Measurements from ENCODE around the gene MAL.

The MAL gene

GRCh38 chr2:95046371-95047112 lies 21.0 kb downstream of the MAL start:
- Mint-ChIP-seq H3K4me1 (ENCODE audit: low read depth in 2 of 2) (no peaks in the 10 kb centered on the region), H3K27me3 (peaks cover 35 to 47% of the 10 kb centered on the region in 2 donors), H3K4me3 (no peak overlapping the region), H3K36me3 (ENCODE audit: insufficient read depth) (no peaks in the 10 kb centered on the region), H3K9me3 (no peaks in the 10 kb centered on the region), H3K27ac (no peak overlapping the region)
- DNase-seq (no peak), ATAC-seq (replicated peaks) (no peak)

DNA sequence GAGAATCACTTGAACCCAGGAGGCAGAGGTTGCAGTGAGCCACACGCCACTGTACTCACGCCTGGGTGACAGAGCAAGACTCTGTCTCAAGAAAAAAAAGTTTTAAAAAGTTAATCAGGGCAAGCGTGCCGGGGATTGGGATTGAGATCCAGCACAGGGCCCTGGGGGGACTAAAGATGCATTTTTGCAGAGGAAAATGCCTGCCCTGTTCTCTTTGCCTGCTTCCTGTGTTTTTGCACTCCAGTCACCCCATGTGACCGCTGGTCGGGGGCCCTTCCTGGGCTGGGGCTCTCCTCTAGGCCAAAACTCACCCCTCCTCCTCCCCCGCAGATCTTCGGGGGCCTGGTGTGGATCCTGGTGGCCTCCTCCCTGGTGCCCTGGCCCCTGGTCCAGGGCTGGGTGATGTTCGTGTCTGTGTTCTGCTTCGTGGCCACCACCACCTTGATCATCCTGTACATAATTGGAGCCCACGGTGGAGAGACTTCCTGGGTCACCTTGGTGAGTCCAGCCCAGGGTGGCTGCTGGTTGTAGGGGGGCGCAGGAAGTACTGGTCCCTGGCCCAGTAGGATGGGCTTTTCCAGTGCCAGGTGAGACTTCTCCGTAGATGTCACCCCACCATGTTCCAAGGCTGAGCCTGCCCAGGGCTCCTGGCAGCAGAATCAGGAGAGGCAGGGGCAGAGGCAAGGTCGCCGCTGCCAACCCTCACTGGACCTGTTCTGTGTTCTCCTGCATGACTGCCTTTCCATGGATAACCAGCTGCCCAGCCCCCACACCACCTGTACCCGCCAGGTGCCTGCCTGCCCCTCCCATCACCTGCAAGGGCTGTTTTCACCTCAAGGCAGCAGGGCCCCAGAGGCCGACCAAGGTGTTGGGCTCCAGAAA lies 22.4 kb downstream of the MAL start:
- Mint-ChIP-seq H3K9me3 (no peaks in the 10 kb centered on the region), H3K4me1 (ENCODE audit: low read depth in 2 of 2) (no peaks in the 10 kb centered on the region), H3K4me3 (no peak overlapping the region), H3K27ac (no peak overlapping the region), H3K36me3 (ENCODE audit: insufficient read depth) (no peaks in the 10 kb centered on the region), H3K27me3 (peaks cover 32 to 48% of the 10 kb centered on the region in 2 donors)
- DNase-seq: no peak
- no peak for ATAC-seq (replicated peaks)

DNA sequence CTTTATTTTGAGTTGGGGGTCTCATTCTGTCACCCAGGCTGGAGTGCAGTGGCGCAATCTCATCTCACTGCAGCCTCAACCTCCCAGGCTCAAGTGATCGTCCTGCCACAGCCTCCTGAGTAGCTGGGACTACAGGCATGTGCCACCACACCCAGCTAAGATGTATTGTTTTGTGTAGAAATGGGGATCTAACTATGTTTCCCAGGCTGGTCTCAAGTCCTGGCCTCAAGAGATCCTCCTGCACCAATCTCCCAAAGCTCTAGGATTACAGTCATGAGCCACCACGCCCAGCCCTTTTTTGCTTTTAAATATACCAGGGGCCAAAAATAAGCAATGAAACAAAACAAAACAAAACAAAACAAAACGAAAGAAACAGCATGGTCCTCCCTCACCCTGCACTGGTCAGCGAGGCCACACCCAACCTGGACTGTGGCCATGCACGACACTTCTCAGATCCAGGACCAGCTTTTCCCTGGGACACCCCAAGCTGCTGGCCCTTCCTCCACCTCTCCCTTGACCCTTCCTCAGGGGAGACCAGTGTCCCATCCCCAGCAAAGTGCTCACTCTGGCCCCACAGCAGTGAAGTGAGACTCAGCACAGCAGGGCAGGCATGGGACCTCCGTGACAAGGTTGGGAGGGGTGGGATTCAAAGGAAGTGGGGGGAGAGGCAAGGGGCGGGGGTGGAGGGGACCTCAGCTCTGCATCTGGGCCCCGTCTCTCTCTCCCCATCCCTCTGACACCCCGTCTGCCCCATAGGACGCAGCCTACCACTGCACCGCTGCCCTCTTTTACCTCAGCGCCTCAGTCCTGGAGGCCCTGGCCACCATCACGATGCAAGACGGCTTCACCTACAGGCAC lies 23.5 kb downstream of the MAL start:
- Mint-ChIP-seq H3K4me1 (ENCODE audit: low read depth in 2 of 2) (no peaks in the 10 kb centered on the region), H3K9me3 (no peaks in the 10 kb centered on the region), H3K27ac (no peak overlapping the region), H3K36me3 (ENCODE audit: insufficient read depth) (no peaks in the 10 kb centered on the region), H3K27me3 (peaks cover 22 to 46% of the 10 kb centered on the region in 2 donors), H3K4me3 (no peak overlapping the region)
- no peak for DNase-seq
- no peak for ATAC-seq (replicated peaks)

GRCh38 chr2:95049683-95049955 lies 24.1 kb downstream of the MAL start:
- ATAC-seq (replicated peaks) (no peak), DNase-seq (no peak)
- H3K36me3 Mint-ChIP-seq (ENCODE audit: insufficient read depth): no peaks in the 10 kb centered on the region
- no peaks in the 10 kb centered on the region for H3K4me1 Mint-ChIP-seq (ENCODE audit: low read depth in 2 of 2)
- H3K9me3 Mint-ChIP-seq: no peaks in the 10 kb centered on the region
- peaks cover 22 to 43% of the 10 kb centered on the region in 2 donors for H3K27me3 Mint-ChIP-seq
- H3K27ac Mint-ChIP-seq: no peak overlapping the region
- H3K4me3 Mint-ChIP-seq: no peak overlapping the region

GRCh38 chr2:95049961-95050360 lies 24.5 kb downstream of the MAL start:
- no peaks in the 10 kb centered on the region for H3K4me1 Mint-ChIP-seq (ENCODE audit: low read depth in 2 of 2)
- DNase-seq (no peak), ATAC-seq (replicated peaks) (no peak)
- no peak overlapping the region for H3K27ac Mint-ChIP-seq
- H3K27me3 Mint-ChIP-seq: peaks cover 22 to 40% of the 10 kb centered on the region in 2 donors
- no peak overlapping the region for H3K4me3 Mint-ChIP-seq
- no peaks in the 10 kb centered on the region for H3K9me3 Mint-ChIP-seq
- H3K36me3 Mint-ChIP-seq (ENCODE audit: insufficient read depth): no peaks in the 10 kb centered on the region

GRCh38 chr2:95050385-95051300 lies 25.1 kb downstream of the MAL start:
- Mint-ChIP-seq H3K4me1 (ENCODE audit: low read depth in 2 of 2) (no peaks in the 10 kb centered on the region), H3K27ac (no peak overlapping the region), H3K36me3 (ENCODE audit: insufficient read depth) (no peaks in the 10 kb centered on the region), H3K4me3 (no peak overlapping the region), H3K9me3 (no peaks in the 10 kb centered on the region), H3K27me3 (peaks cover 19 to 34% of the 10 kb centered on the region in 2 donors)
- ATAC-seq (replicated peaks) (no peak), DNase-seq (no peak)

DNA sequence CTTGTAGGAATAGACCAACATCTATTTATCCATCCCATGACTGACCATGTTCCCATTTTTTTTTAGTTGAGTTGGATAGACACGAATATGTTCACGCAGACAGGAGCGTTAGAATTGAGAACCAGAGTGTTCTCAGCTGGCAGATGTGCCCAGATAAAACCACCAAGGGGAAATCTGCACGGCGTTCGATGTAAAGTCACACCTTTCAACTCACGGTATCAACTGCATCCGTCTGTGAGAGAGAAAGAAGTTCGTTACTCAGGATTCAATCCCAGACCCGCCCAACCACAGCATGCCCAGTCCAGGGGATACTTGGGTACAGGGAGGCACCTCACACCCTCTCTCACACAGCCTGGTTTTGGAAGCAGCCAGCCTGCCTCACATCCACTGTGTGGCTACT lies 26.1 kb downstream of the MAL start:
- no peaks in the 10 kb centered on the region for H3K36me3 Mint-ChIP-seq (ENCODE audit: insufficient read depth)
- ATAC-seq (replicated peaks) (no peak), DNase-seq (no peak)
- no peak overlapping the region for H3K4me3 Mint-ChIP-seq
- H3K27ac Mint-ChIP-seq: no peak overlapping the region
- H3K4me1 Mint-ChIP-seq (ENCODE audit: low read depth in 2 of 2): peaks cover 0 to 3% of the 10 kb centered on the region in 2 donors
- H3K27me3 Mint-ChIP-seq: peaks cover 11 to 39% of the 10 kb centered on the region in 2 donors
- H3K9me3 Mint-ChIP-seq: no peaks in the 10 kb centered on the region

GRCh38 chr2:95052307-95052706 lies 26.8 kb downstream of the MAL start:
- no peak overlapping the region for H3K4me3 Mint-ChIP-seq
- no peaks in the 10 kb centered on the region for H3K9me3 Mint-ChIP-seq
- H3K36me3 Mint-ChIP-seq (ENCODE audit: insufficient read depth): no peaks in the 10 kb centered on the region
- DNase-seq (no peak), ATAC-seq (replicated peaks) (no peak)
- H3K27ac Mint-ChIP-seq: no peak overlapping the region
- peaks cover 0 to 3% of the 10 kb centered on the region in 2 donors for H3K4me1 Mint-ChIP-seq (ENCODE audit: low read depth in 2 of 2)
- peaks cover 6 to 44% of the 10 kb centered on the region in 2 donors for H3K27me3 Mint-ChIP-seq

DNA sequence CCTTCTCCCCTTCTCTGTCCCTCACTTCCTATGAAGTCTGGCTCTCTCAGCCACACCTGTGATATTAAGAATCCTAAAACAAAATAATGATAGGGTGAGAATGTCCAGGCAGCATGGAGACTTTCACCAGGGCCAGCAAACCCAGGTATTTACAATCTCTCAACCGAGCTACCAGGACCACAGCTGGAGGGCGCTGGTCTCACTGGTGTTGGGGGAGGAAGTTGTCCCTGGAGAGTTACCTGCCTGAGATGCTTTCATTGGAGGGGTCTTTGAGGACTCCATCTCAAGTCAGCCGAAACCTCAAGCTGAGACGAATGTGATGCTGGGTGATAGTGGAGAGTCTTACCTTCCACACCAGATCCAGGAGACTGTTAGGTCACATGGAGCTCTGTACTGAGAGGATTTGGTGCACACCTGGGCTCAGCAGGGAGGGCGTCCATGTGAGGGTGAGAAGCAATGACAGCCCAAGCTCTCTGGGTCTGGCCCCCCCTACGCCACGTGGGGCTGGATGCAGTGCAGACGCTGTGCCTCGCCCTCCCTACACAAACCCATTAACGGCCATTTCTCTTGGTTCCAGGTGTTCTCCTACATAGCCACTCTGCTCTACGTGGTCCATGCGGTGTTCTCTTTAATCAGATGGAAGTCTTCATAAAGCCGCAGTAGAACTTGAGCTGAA lies 27.4 kb downstream of the MAL start:
- peaks cover 9 to 46% of the 10 kb centered on the region in 2 donors for H3K27me3 Mint-ChIP-seq
- ATAC-seq (replicated peaks) (no peak), DNase-seq (no peak)
- H3K4me3 Mint-ChIP-seq: no peak overlapping the region
- H3K27ac Mint-ChIP-seq: no peak overlapping the region
- H3K36me3 Mint-ChIP-seq (ENCODE audit: insufficient read depth): no peaks in the 10 kb centered on the region
- peaks cover 0 to 3% of the 10 kb centered on the region in 2 donors for H3K4me1 Mint-ChIP-seq (ENCODE audit: low read depth in 2 of 2)
- no peaks in the 10 kb centered on the region for H3K9me3 Mint-ChIP-seq

DNA sequence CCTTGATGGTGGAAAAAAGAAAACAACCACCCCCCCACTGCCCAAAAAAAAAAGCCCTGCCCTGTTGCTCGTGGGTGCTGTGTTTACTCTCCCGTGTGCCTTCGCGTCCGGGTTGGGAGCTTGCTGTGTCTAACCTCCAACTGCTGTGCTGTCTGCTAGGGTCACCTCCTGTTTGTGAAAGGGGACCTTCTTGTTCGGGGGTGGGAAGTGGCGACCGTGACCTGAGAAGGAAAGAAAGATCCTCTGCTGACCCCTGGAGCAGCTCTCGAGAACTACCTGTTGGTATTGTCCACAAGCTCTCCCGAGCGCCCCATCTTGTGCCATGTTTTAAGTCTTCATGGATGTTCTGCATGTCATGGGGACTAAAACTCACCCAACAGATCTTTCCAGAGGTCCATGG lies 28.0 kb downstream of the MAL start:
- no peak for ATAC-seq (replicated peaks)
- Mint-ChIP-seq H3K36me3 (ENCODE audit: insufficient read depth) (peaks cover 2% of the 10 kb centered on the region), H3K4me1 (ENCODE audit: low read depth in 2 of 2) (peaks cover 0 to 3% of the 10 kb centered on the region in 2 donors), H3K27ac (no peak overlapping the region), H3K9me3 (no peaks in the 10 kb centered on the region), H3K4me3 (no peak overlapping the region), H3K27me3 (peaks cover 15 to 52% of the 10 kb centered on the region in 2 donors)
- no peak for DNase-seq

- Mint-ChIP-seq H3K9me3 (no peaks in the 10 kb centered on the region), H3K36me3 (ENCODE audit: insufficient read depth) (peaks cover 2% of the 10 kb centered on the region), H3K27me3 (peaks cover 17 to 57% of the 10 kb centered on the region in 2 donors), H3K4me3 (no peak overlapping the region), H3K4me1 (ENCODE audit: low read depth in 2 of 2) (peaks cover 0 to 3% of the 10 kb centered on the region in 2 donors), H3K27ac (no peak overlapping the region)
- ATAC-seq (replicated peaks): no peak
- no peak for DNase-seq
Measured at GRCh38 chr2:95054016-95054415, 28.5 kb downstream of the MAL start.

DNA sequence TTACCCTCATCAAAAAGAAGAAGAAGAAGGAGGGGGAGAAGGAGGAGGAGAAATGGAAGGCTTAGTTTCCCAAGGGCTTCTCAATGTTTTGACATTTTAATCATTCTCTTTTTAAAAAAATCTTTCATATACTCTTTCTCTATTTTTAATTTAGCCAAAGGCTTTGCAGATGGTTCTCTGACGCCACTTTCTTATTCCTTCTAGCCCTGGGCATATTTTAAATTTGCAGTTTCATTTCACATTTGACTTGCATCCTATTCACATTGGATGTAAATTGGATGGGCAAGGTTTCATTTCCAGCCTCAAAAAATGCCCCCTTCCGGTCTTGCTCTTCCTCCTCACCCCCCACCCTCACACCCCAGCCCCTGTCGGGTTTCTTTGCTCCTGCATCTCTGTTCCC lies 29.8 kb downstream of the MAL start:
- DNase-seq (no peak), ATAC-seq (replicated peaks) (no peak)
- Mint-ChIP-seq H3K4me3 (no peak overlapping the region), H3K36me3 (ENCODE audit: insufficient read depth) (peaks cover 2% of the 10 kb centered on the region), H3K9me3 (no peaks in the 10 kb centered on the region), H3K4me1 (ENCODE audit: low read depth in 2 of 2) (peaks cover 0 to 3% of the 10 kb centered on the region in 2 donors), H3K27ac (no peak overlapping the region), H3K27me3 (peaks cover 17 to 70% of the 10 kb centered on the region in 2 donors)
